DND-41 (cell line): Measurements from ENCODE around the gene C19orf73.

Experiments used
- CTCF ChIP-seq: IDR thresholded peaks from 2 replicates; pipeline ENCODE4 v1.5.1; 2012; ENCODE audit warnings: borderline replicate concordance, low read length, moderate library complexity, mild to moderate bottlenecking; ENCODE audit not compliant: poor library complexity, severe bottlenecking; ENCODE audit errors: extremely low read depth
- EZH2 ChIP-seq: IDR thresholded peaks from 3 replicates; pipeline ENCODE4 v1.6.1; 2012; ENCODE audit warnings: borderline replicate concordance, low read depth, mild to moderate bottlenecking, moderate library complexity, low read length, inconsistent platforms; ENCODE audit not compliant: severe bottlenecking

- no peak for TF ChIP-seq CTCF
- no peak for TF ChIP-seq EZH2
Measured at GRCh38 chr19:49136771-49137171, 17.8 kb upstream of the C19orf73 start.
